Measurements from ENCODE around the gene ZNF584. TPM values are rescaled to one million over a fixed set of nuclear protein-coding genes. Genes with fewer than 3 reads are reported as not detected.
"Not testable (repeated sequence)": the region's sequence is repeated elsewhere in the genome, so short reads cannot be mapped to it uniquely, and the experiment has no call there.

ZNF584 gene
- total RNA-seq, 2 donors from 2014 or later, result 5.9 to 8.5 TPM

GRCh38 chr19:58400316-58400915 lies 8.0 kb upstream of the ZNF584 start:
- H3K27me3 ChIP-seq, result peaks cover 23% of the 10 kb centered on the region
- peaks cover 8% of the 10 kb centered on the region for H3K4me1 ChIP-seq
- H3K36me3 ChIP-seq, result no peaks in the 10 kb centered on the region
- no peak overlapping the region for H3K27ac ChIP-seq
- peak overlapping the region; percentile 72 to 73 for H3K9ac ChIP-seq (ENCODE audit: low read depth in 2 of 2, low read length in 2 of 2)
- no peak for DNase-seq
- intact Hi-C loops (cut with DNase I), result no loop called here
- H3K4me3 ChIP-seq, result peak overlapping the region; percentile 63
- H3K9me3 ChIP-seq, result no peaks in the 10 kb centered on the region
- TF ChIP-seq, protein P1, sequence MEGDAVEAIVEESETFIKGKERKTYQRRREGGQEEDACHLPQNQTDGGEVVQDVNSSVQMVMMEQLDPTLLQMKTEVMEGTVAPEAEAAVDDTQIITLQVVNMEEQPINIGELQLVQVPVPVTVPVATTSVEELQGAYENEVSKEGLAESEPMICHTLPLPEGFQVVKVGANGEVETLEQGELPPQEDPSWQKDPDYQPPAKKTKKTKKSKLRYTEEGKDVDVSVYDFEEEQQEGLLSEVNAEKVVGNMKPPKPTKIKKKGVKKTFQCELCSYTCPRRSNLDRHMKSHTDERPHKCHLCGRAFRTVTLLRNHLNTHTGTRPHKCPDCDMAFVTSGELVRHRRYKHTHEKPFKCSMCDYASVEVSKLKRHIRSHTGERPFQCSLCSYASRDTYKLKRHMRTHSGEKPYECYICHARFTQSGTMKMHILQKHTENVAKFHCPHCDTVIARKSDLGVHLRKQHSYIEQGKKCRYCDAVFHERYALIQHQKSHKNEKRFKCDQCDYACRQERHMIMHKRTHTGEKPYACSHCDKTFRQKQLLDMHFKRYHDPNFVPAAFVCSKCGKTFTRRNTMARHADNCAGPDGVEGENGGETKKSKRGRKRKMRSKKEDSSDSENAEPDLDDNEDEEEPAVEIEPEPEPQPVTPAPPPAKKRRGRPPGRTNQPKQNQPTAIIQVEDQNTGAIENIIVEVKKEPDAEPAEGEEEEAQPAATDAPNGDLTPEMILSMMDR (IDR thresholded peaks at IDR 0.05), result no peak

DNA sequence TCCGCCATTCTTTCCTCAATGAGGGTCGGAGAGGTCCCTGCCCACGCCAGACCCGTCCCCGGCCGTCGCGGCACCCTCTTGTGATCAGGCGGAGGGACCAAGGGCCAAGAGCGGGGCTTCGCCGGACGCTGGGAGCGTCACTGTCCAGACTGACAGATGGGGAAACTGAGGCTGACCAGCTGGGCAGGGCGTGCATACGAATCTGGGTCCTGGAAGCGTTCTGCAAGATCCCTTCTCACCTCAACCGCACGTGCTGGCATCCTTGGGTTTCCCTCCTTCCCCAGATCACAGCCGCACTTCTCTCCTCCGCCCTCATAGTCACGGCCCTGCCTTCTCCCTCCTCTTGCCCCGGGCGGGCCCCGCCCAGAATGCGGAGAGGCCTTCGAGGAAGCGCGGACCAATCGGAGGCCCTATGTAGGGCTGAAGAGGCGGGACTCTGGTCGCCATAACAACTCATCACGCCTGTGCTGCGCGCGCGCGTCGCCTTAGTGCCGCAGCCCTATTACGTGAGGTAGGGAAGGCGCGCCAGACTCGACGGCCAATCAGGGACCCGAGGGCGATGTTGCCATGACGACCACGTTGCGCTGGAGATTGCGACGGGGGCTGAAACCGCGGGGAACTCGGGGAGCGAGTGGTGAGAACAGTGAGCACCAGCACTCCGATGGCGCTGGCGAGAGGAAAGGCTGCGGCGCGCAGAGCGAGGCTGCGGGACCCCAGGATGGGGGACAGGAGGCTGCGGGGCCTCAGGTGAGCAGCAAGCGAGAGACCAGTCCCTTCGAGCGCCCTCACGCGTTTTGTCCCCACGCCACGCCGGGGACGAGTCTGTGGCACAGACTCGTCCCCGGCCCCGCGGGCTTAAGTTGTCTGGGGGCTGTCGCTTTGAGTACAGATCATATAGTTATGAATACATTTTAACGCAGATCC lies 7.3 kb upstream of the ZNF584 start:
- no peaks in the 10 kb centered on the region for H3K9me3 ChIP-seq
- no peaks in the 10 kb centered on the region for H3K36me3 ChIP-seq
- H3K9ac ChIP-seq (ENCODE audit: low read depth in 2 of 2, low read length in 2 of 2), result peak overlapping the region; percentile 72 to 84
- H3K27ac ChIP-seq, result peak overlapping the region; percentile 77
- peak overlapping the region; percentile 63 for H3K4me3 ChIP-seq
- H3K4me1 ChIP-seq, result peaks cover 8% of the 10 kb centered on the region
- intact Hi-C loops (cut with DNase I), result no loop called here
- peak; percentile 100 for DNase-seq
- TF ChIP-seq, protein P1 (IDR thresholded peaks at IDR 0.05), result no peak
- H3K27me3 ChIP-seq, result peaks cover 15% of the 10 kb centered on the region

- Histone ChIP-seq H3K27ac (peak overlapping the region; percentile 77), H3K36me3 (no peaks in the 10 kb centered on the region), H3K27me3 (peaks cover 10% of the 10 kb centered on the region), H3K9ac (ENCODE audit: low read depth in 2 of 2, low read length in 2 of 2) (peak overlapping the region; percentile 43 to 84), H3K4me1 (peaks cover 8% of the 10 kb centered on the region), H3K4me3 (peak overlapping the region; percentile 63), H3K9me3 (no peaks in the 10 kb centered on the region)
- TF ChIP-seq, protein P1 (IDR thresholded peaks at IDR 0.05), result no peak
- DNase-seq, result no peak
- intact Hi-C loops (cut with DNase I), result no loop called here
Observed at GRCh38 chr19:58401840-58402421, 6.5 kb upstream of the ZNF584 start.

DNA sequence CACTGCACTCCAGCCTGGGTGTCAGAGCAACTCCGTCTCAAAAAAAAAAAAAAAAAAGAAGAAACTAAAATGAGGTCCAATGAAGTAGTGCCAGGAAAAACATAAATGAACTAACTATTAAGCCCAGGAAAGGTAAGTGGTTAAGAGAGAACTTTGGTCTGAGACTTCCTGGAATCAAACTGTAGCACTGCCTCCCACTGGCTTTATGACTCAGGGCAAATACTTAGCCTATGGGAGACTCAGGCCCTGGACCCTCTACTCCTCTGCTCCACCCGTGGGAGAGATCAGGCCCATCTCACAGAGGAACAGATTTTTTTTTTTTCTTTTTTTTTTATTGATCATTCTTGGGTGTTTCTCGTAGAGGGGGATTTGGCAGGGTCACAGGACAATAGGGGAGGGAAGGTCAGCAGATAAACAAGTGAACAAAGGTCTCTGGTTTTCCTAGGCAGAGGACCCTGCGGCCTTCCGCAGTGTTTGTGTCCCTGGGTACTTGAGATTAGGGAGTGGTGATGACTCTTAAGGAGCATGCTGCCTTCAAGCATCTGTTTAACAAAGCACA lies 4.5 kb upstream of the ZNF584 start:
- H3K4me1 ChIP-seq; intact Hi-C loops (cut with DNase I); H3K36me3 ChIP-seq; DNase-seq; H3K4me3 ChIP-seq; H3K27ac ChIP-seq; H3K27me3 ChIP-seq; H3K9me3 ChIP-seq; H3K9ac ChIP-seq (ENCODE audit: low read depth in 2 of 2, low read length in 2 of 2): not testable (repeated sequence)

DNA sequence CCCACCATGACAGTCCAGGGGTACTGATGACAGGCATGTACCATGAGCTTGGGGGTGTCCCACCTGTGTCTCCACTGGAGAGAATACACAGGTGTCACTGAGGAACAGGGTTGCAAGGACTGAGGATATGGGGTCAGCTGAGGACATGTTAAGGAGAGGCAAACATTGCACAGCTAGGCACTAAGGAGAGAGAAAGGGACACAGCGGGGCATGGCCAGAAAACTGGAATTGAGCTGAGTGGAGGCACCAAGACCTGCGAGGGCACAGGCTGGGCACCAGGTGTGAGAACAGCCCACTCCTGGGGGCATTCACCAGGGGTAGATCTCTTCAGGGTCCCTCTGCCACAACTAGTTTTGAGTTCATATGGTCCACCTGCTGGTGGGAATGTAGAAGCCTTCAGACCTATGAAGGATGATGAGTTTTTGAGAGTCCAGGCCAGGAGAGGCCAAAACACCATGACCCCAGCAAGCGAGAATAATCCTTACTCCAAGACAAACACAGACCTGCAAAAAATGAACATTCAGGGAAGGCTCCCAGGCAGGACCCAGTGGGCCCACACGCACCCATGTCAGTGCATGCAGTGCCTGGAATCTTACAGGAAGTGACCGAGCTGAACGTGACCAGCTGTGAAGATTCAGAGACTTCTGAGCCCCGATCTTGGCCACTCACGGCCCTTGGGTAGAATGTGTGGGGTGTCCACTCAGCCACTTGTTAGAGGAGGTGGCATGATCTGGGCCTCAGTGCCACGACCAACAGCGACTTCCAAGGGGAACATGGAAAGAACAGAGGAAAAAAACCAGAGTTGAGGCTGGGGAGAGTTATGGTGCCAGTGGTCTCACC lies 1.4 kb upstream of the ZNF584 start:
- H3K27me3 ChIP-seq, result no peaks in the 10 kb centered on the region
- DNase-seq, result no peak
- no peak overlapping the region for H3K27ac ChIP-seq
- no peaks in the 10 kb centered on the region for H3K36me3 ChIP-seq
- peak overlapping the region; percentile 87 for H3K4me3 ChIP-seq
- H3K9me3 ChIP-seq, result no peaks in the 10 kb centered on the region
- peak overlapping the region in 1 of 2 donors; percentile 89 for H3K9ac ChIP-seq (ENCODE audit: low read depth in 2 of 2, low read length in 2 of 2)
- TF ChIP-seq, protein P1 (IDR thresholded peaks at IDR 0.05), result no peak
- intact Hi-C loops (cut with DNase I), result no loop called here
- H3K4me1 ChIP-seq, result no peaks in the 10 kb centered on the region

Data from colonic mucosa (tissue), 4 donors.